SK-N-SH treated with all-trans-retinoic acid at 6 μM for 48 hours (cell line): ENCODE data around the gene RPGRIP1L.

Experiments used
- ATAC-seq: fragments of 200-7000 bp; cut with Tn5 transposase; 3 replicates; pipeline ENCODE4 v1.9.1; 2020; ENCODE audit warnings: mild to moderate bottlenecking, moderate library complexity
- ARNTL ChIP-seq: fragments of 450-650 bp; formaldehyde crosslinking; IDR thresholded peaks from 2 replicates; pipeline ENCODE4 v1.5.0; 2020; ENCODE audit warnings: low read depth, mild to moderate bottlenecking, moderate library complexity, borderline replicate concordance
- BACH2 ChIP-seq: fragments of 250-450 bp; sonication (Bioruptor Pico); IDR thresholded peaks from 2 replicates; pipeline ENCODE4 v1.9.0; 2021; ENCODE audit warnings: mild to moderate bottlenecking, borderline replicate concordance
- CREB5 ChIP-seq: fragments of 250-450 bp; sonication (Bioruptor Pico); IDR thresholded peaks from 2 replicates; pipeline ENCODE4 v1.5.1; 2020; ENCODE audit warnings: low read depth, mild to moderate bottlenecking, moderate library complexity
- CSDC2 ChIP-seq: fragments of 250-450 bp; sonication (Bioruptor Pico); IDR thresholded peaks from 2 replicates; pipeline ENCODE4 v1.5.0; 2020; ENCODE audit warnings: mild to moderate bottlenecking, moderate library complexity
- CSRNP3 ChIP-seq: fragments of 250-450 bp; sonication (Bioruptor Pico); IDR thresholded peaks from 2 replicates; pipeline ENCODE4 v1.5.1; 2021; ENCODE audit warnings: mild to moderate bottlenecking, moderate library complexity
- GLIS3 ChIP-seq: fragments of 250-450 bp; sonication (Bioruptor Pico); IDR thresholded peaks from 2 replicates; pipeline ENCODE4 v1.5.0; 2020; ENCODE audit warnings: mild to moderate bottlenecking, moderate library complexity
- ISL1 ChIP-seq: fragments of 250-450 bp; sonication (Bioruptor Pico); IDR thresholded peaks from 2 replicates; pipeline ENCODE4 v2.1.2; 2022; ENCODE audit warnings: mild to moderate bottlenecking, moderate library complexity
- OSR1 ChIP-seq: fragments of 250-450 bp; sonication (Bioruptor Pico); IDR thresholded peaks from 2 replicates; pipeline ENCODE4 v1.8.0; 2022; ENCODE audit warnings: moderate library complexity, mild to moderate bottlenecking, inconsistent platforms
- PATZ1 ChIP-seq: fragments of 250-450 bp; sonication (Bioruptor Pico); IDR thresholded peaks from 2 replicates; pipeline ENCODE4 v1.8.0; 2020; ENCODE audit warnings: mild to moderate bottlenecking, moderate library complexity, borderline replicate concordance
- POU6F1 ChIP-seq: fragments of 250-450 bp; sonication (Bioruptor Pico); IDR thresholded peaks from 2 replicates; pipeline ENCODE4 v1.8.0; 2021; ENCODE audit warnings: low read depth, mild to moderate bottlenecking, moderate library complexity, borderline replicate concordance
- PPARA ChIP-seq: fragments of 250-450 bp; sonication (Bioruptor Pico); IDR thresholded peaks from 2 replicates; pipeline ENCODE4 v1.5.0; 2020; ENCODE audit warnings: mild to moderate bottlenecking, borderline replicate concordance
- RARB ChIP-seq: fragments of 250-450 bp; sonication (Bioruptor Pico); IDR thresholded peaks from 2 replicates; pipeline ENCODE4 v1.8.0; 2021; ENCODE audit warnings: mild to moderate bottlenecking, moderate library complexity
- TCF4 ChIP-seq: fragments of 250-450 bp; sonication (Bioruptor Pico); IDR thresholded peaks from 2 replicates; pipeline ENCODE4 v1.8.0; 2021; ENCODE audit warnings: mild to moderate bottlenecking, moderate library complexity, borderline replicate concordance
- TOX ChIP-seq: fragments of 250-450 bp; sonication (Bioruptor Pico); IDR thresholded peaks from 2 replicates; pipeline ENCODE4 v1.8.0; 2021; ENCODE audit warnings: mild to moderate bottlenecking, moderate library complexity, borderline replicate concordance
- TSHZ2 ChIP-seq: fragments of 250-450 bp; sonication (Bioruptor Pico); IDR thresholded peaks from 2 replicates; pipeline ENCODE4 v1.5.0; 2020; ENCODE audit warnings: mild to moderate bottlenecking, moderate library complexity
- ZC3H10 ChIP-seq: fragments of 250-450 bp; sonication (Bioruptor Pico); IDR thresholded peaks from 2 replicates; pipeline ENCODE4 v1.5.1; 2021; ENCODE audit warnings: mild to moderate bottlenecking, moderate library complexity
- ZFP3 ChIP-seq: fragments of 250-450 bp; sonication (Bioruptor Pico); IDR thresholded peaks from 2 replicates; pipeline ENCODE4 v1.5.0; 2020; ENCODE audit warnings: mild to moderate bottlenecking, moderate library complexity
- ZFP30 ChIP-seq: fragments of 450-650 bp; formaldehyde crosslinking; IDR thresholded peaks from 2 replicates; pipeline ENCODE4 v1.5.0; 2022; ENCODE audit warnings: mild to moderate bottlenecking, moderate library complexity
- ZNF565 ChIP-seq: fragments of 450-650 bp; formaldehyde crosslinking; conservative IDR thresholded peaks from 2 replicates; pipeline ENCODE4 v1.5.0; 2020; ENCODE audit warnings: low read depth, mild to moderate bottlenecking, moderate library complexity
- ZNF70 ChIP-seq: fragments of 450-650 bp; formaldehyde crosslinking; IDR thresholded peaks from 2 replicates; pipeline ENCODE4 v1.5.0; 2020; ENCODE audit warnings: mild to moderate bottlenecking, moderate library complexity
- ZNF8 ChIP-seq: fragments of 450-650 bp; formaldehyde crosslinking; IDR thresholded peaks from 2 replicates; pipeline ENCODE4 v1.5.0; 2020; ENCODE audit warnings: mild to moderate bottlenecking, moderate library complexity

RPGRIP1L gene

GRCh38 chr16:53626811-53627210 lies 76.8 kb downstream of the RPGRIP1L start:
- ATAC-seq = no peak
- TF ChIP-seq CREB5 = no peak
- no peak for TF ChIP-seq ZNF70
- TF ChIP-seq CSDC2 (CRISPR knock-in tag) = no peak
- no peak for TF ChIP-seq RARB (CRISPR knock-in tag)
- no peak for TF ChIP-seq CSRNP3 (CRISPR knock-in tag)
- TF ChIP-seq ISL1 = no peak
- no peak for TF ChIP-seq PPARA (CRISPR knock-in tag)
- no peak for TF ChIP-seq BACH2 (CRISPR knock-in tag)
- no peak for TF ChIP-seq ZNF565 (CRISPR knock-in tag)
- TF ChIP-seq ARNTL (CRISPR knock-in tag) = no peak
- no peak for TF ChIP-seq TOX (CRISPR knock-in tag)
- no peak for TF ChIP-seq ZC3H10 (CRISPR knock-in tag)
- no peak for TF ChIP-seq TCF4 (CRISPR knock-in tag)
- TF ChIP-seq TSHZ2 (CRISPR knock-in tag) = no peak
- no peak for TF ChIP-seq ZFP3 (CRISPR knock-in tag)
- TF ChIP-seq ZNF8 = no peak
- TF ChIP-seq, all 23 proteins: peak for 0

- no peak for ATAC-seq
- TF ChIP-seq RARB (CRISPR knock-in tag) (no peak), PATZ1 (CRISPR knock-in tag) (no peak), ZFP3 (CRISPR knock-in tag) (no peak), ARNTL (CRISPR knock-in tag) (no peak), ZNF565 (CRISPR knock-in tag) (no peak), ZNF70 (no peak), ZC3H10 (CRISPR knock-in tag) (no peak), TSHZ2 (CRISPR knock-in tag) (no peak), GLIS3 (no peak), POU6F1 (CRISPR knock-in tag) (no peak), TOX (CRISPR knock-in tag) (no peak), ISL1 (no peak), ZFP30 (CRISPR knock-in tag) (no peak), OSR1 (CRISPR knock-in tag) (no peak), CSRNP3 (CRISPR knock-in tag) (no peak)
- TF ChIP-seq, all 23 proteins: peak for 0
Measured at GRCh38 chr16:53626161-53626560, 77.5 kb downstream of the RPGRIP1L start.
